HL-60/S4 (cell line): ENCODE measurements around the gene IL10RA.
"Not testable (repeated sequence)": the region's sequence is repeated elsewhere in the genome, so short reads cannot be mapped to it uniquely, and the experiment has no call there.

Experiments used
- in situ Hi-C: fragments of 300-500 bp; cut with MboI; formaldehyde crosslinking; loops from 2 replicates; pipeline ENCODE4 v1.14.3; 2022; ENCODE audit warnings: low sequenced_read_pairs

Gene IL10RA

GRCh38 chr11:118005224-118006152, 19.3 kb downstream of the IL10RA start:
- in situ Hi-C loops = no loop called here

- in situ Hi-C loops = no loop called here
Observed at GRCh38 chr11:118006153-118006534, 19.9 kb downstream of the IL10RA start.

GRCh38 chr11:118007040-118007439, 20.8 kb downstream of the IL10RA start:
- in situ Hi-C loops = no loop called here

- in situ Hi-C loops = not testable (repeated sequence)
Observed at GRCh38 chr11:118007563-118008270, 21.5 kb downstream of the IL10RA start.

- in situ Hi-C loops = no loop called here
Observed at GRCh38 chr11:118008271-118008911, 22.2 kb downstream of the IL10RA start.

- in situ Hi-C loops = no loop called here
Observed at GRCh38 chr11:118009864-118010737, 23.9 kb downstream of the IL10RA start.

GRCh38 chr11:118010738-118011461, 24.7 kb downstream of the IL10RA start:
- in situ Hi-C loops = no loop called here

- in situ Hi-C loops = no loop called here
Observed at GRCh38 chr11:118012083-118012669, 26.0 kb downstream of the IL10RA start.

GRCh38 chr11:118014022-118014421, 27.8 kb downstream of the IL10RA start:
- in situ Hi-C loops = no loop called here

- in situ Hi-C loops = no loop called here
Observed at GRCh38 chr11:118015385-118015841, 29.2 kb downstream of the IL10RA start.

GRCh38 chr11:118016104-118016503, 29.9 kb downstream of the IL10RA start:
- in situ Hi-C loops = no loop called here

- in situ Hi-C loops = no loop called here
Observed at GRCh38 chr11:118017111-118017510, 30.9 kb downstream of the IL10RA start.

GRCh38 chr11:118017631-118018315, 31.6 kb downstream of the IL10RA start:
- in situ Hi-C loops = no loop called here

GRCh38 chr11:118018401-118018800, 32.2 kb downstream of the IL10RA start:
- in situ Hi-C loops = no loop called here

- in situ Hi-C loops = no loop called here
Observed at GRCh38 chr11:118021146-118021545, 35.0 kb downstream of the IL10RA start.

- in situ Hi-C loops = no loop called here
Observed at GRCh38 chr11:118027694-118028093, 41.5 kb downstream of the IL10RA start.

GRCh38 chr11:118028626-118029025, 42.4 kb downstream of the IL10RA start:
- in situ Hi-C loops = no loop called here

- in situ Hi-C loops = no loop called here
Observed at GRCh38 chr11:118033443-118033842, 47.2 kb downstream of the IL10RA start.

- in situ Hi-C loops = no loop called here
Observed at GRCh38 chr11:118042141-118042540, 55.9 kb downstream of the IL10RA start.
